NB4 (cell line): ENCODE measurements around the gene CCL22.

ENCODE experiments used
- DNase-seq: peaks from one replicate; pipeline ENCODE4 v3.0.0; 2010; ENCODE audit warnings: low read depth
- H3K4me3 ChIP-seq: one replicate; pipeline ENCODE4 v1.5.1; 2011; ENCODE audit warnings: mild to moderate bottlenecking, low read depth, low read length, moderate library complexity
- CTCF ChIP-seq: IDR thresholded peaks from one replicate; pipeline ENCODE4 v1.5.1; 2012; ENCODE audit warnings: low read depth, low read length
- MAX ChIP-seq: IDR thresholded peaks from 2 replicates; pipeline ENCODE4 v1.6.1; 2011; ENCODE audit warnings: low read depth, low read length
- MYC ChIP-seq: IDR thresholded peaks from 2 replicates; pipeline ENCODE4 v1.6.1; 2011; ENCODE audit warnings: low read depth, low read length
- POLR2A ChIP-seq: IDR thresholded peaks from 2 replicates; pipeline ENCODE4 v1.6.1; 2011; ENCODE audit warnings: mild to moderate bottlenecking; ENCODE audit not compliant: insufficient read length; ENCODE audit errors: extremely low read depth

Gene CCL22

GRCh38 chr16:57349212-57350031 lies 9.2 kb upstream of the CCL22 start:
- peak; percentile 81 for DNase-seq
- H3K4me3 ChIP-seq = no peak overlapping the region
- TF ChIP-seq POLR2A (no peak), MAX (no peak), CTCF (no peak), MYC (no peak)

GRCh38 chr16:57352636-57353047 lies 5.9 kb upstream of the CCL22 start:
- H3K4me3 ChIP-seq = no peak overlapping the region
- DNase-seq = no peak
- TF ChIP-seq CTCF (no peak), POLR2A (no peak), MAX (no peak), MYC (no peak)

- no peak for DNase-seq
- TF ChIP-seq POLR2A (no peak), CTCF (no peak), MYC (no peak), MAX (no peak)
These were observed 4.3 kb upstream of the CCL22 start for GRCh38 chr16:57354311-57354710.

GRCh38 chr16:57355898-57356414 lies 2.6 kb upstream of the CCL22 start:
- TF ChIP-seq MYC (no peak), CTCF (no peak), MAX (no peak), POLR2A (no peak)
- DNase-seq = no peak
- H3K4me3 ChIP-seq = no peak overlapping the region

More at GRCh38 chr16:57354311-57354710, 4.3 kb upstream of the CCL22 start:
- H3K4me3 ChIP-seq = no peak overlapping the region

- H3K4me3 ChIP-seq = no peak overlapping the region
- TF ChIP-seq CTCF = no peak
- no peak for TF ChIP-seq MYC
- TF ChIP-seq MAX = no peak
- TF ChIP-seq POLR2A = no peak
- no peak for DNase-seq
These were observed 2.0 kb upstream of the CCL22 start for GRCh38 chr16:57356547-57356946.
